Measurements from ENCODE around the gene RGS19. TPM values are rescaled to one million over a fixed set of nuclear protein-coding genes. Genes with fewer than 3 reads are reported as not detected.
"Not testable (repeated sequence)": the region's sequence is repeated elsewhere in the genome, so short reads cannot be mapped to it uniquely, and the experiment has no call there.

The RGS19 gene
- total RNA-seq, 1 experiment from 2014 or later: 32.0 TPM

DNA sequence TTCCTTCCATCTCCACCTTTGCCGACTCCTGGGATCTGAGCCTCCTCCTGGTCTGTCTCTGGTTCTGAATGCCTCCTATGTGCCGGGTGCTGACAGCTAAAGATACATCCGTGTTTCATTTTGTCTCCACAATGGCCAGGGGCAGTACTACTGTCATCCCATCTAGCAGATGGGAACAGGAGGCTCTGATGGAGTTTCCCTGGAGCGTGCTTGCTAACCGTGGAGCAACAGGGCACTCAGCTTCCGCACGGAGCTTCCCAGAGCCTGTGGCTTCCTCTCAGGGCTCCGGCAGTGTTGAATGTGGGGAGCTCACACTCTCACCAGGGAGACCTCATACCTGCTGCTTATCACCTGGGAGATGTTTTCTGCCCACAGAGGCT lies 40.0 kb upstream of the RGS19 start:
- in situ Hi-C loops (cut with HindIII; ENCODE audit: low pct_unique_long_range_greater_than_20kb, low sequenced_read_pairs) (no loop called here), intact Hi-C loops (cut with micrococcal nuclease; ENCODE audit: unreplicated experiment) (no loop called here)
- Histone ChIP-seq H3K4me3 (ENCODE audit: low read depth in 2 of 2, low read length in 2 of 2) (no peak overlapping the region), H3K27me3 (ENCODE audit: control insufficient read depth, insufficient read depth, low read length) (peaks cover 10% of the 10 kb centered on the region), H3K4me1 (ENCODE audit: control insufficient read depth, insufficient read depth, low read length) (peaks cover 2% of the 10 kb centered on the region; the same call in 1 of the 2 replicates), H3K27ac (ENCODE audit: low read length) (no peak overlapping the region), H3K9me3 (ENCODE audit: control insufficient read depth, insufficient read depth, low read depth, low read length) (no peaks in the 10 kb centered on the region), H3K36me3 (ENCODE audit: control insufficient read depth, insufficient read depth, low read length) (no peaks in the 10 kb centered on the region)
- no peak for TF ChIP-seq SIN3A (IDR thresholded peaks at IDR 0.05; ENCODE audit: borderline replicate concordance, insufficient read depth, low read depth, low read length)
- TF ChIP-seq REST (IDR thresholded peaks at IDR 0.05; ENCODE audit: insufficient read depth in 1 of 2, low read depth in 2 of 2, low read length in 1 of 2): no peak
- no peak for TF ChIP-seq TCF7L2 (IDR thresholded peaks at IDR 0.05; ENCODE audit: low read depth, low read length)
- TF ChIP-seq POLR2AphosphoS5 (IDR thresholded peaks at IDR 0.05; ENCODE audit: low read depth, low read length): no peak
- TF ChIP-seq, protein P1, sequence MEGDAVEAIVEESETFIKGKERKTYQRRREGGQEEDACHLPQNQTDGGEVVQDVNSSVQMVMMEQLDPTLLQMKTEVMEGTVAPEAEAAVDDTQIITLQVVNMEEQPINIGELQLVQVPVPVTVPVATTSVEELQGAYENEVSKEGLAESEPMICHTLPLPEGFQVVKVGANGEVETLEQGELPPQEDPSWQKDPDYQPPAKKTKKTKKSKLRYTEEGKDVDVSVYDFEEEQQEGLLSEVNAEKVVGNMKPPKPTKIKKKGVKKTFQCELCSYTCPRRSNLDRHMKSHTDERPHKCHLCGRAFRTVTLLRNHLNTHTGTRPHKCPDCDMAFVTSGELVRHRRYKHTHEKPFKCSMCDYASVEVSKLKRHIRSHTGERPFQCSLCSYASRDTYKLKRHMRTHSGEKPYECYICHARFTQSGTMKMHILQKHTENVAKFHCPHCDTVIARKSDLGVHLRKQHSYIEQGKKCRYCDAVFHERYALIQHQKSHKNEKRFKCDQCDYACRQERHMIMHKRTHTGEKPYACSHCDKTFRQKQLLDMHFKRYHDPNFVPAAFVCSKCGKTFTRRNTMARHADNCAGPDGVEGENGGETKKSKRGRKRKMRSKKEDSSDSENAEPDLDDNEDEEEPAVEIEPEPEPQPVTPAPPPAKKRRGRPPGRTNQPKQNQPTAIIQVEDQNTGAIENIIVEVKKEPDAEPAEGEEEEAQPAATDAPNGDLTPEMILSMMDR (IDR thresholded peaks at IDR 0.05): no peak
- ATAC-seq: peak; percentile 67
- ChIA-PET CTCF (interaction anchor here (0.5 to 1.1 kb wide), 6 partner anchors 10 to 608 kb away, joined by 3 to 6 read pairs (median 4); no protein-coding TSS in a partner anchor), POLR2A (interaction anchor here (0.6 kb wide), 1 partner anchor 40 kb away, joined by 3 read pairs; the partner anchor contains the start of gene RGS19)
- BruUV-seq (replicated peaks): no TSS peak
- no peak for DNase-seq (ENCODE audit: low read depth, low spot score)

DNA sequence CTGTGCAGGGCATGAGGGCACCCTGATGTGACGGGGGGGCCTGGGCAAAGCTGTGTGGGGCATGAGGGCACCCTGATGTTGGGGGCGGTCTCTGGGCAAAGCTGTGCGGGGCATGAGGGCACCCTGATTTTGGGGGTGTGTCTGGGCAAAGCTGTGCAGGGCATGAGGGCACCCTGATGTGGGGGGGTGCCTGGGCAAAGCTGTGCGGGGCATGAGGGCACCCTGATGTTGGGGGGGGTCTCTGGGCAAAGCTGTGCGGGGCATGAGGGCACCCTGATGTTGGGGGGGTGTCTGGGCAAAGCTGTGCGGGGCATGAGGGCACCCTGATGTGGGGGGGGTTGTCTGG lies 38.1 kb upstream of the RGS19 start:
- ATAC-seq; H3K4me3 ChIP-seq (ENCODE audit: low read depth in 2 of 2, low read length in 2 of 2); intact Hi-C loops (cut with micrococcal nuclease; ENCODE audit: unreplicated experiment); POLR2A ChIA-PET; H3K27ac ChIP-seq (ENCODE audit: low read length); H3K4me1 ChIP-seq (ENCODE audit: control insufficient read depth, insufficient read depth, low read length); H3K27me3 ChIP-seq (ENCODE audit: control insufficient read depth, insufficient read depth, low read length); DNase-seq (ENCODE audit: low read depth, low spot score); in situ Hi-C loops (cut with HindIII; ENCODE audit: low pct_unique_long_range_greater_than_20kb, low sequenced_read_pairs); H3K36me3 ChIP-seq (ENCODE audit: control insufficient read depth, insufficient read depth, low read length); H3K9me3 ChIP-seq (ENCODE audit: control insufficient read depth, insufficient read depth, low read depth, low read length); BruUV-seq (replicated peaks): not testable (repeated sequence)
- CTCF ChIA-PET: interaction anchor here (1.0 kb wide), 1 partner anchor 15 kb away, joined by 4 read pairs; no protein-coding TSS in a partner anchor

GRCh38 chr20:64116541-64117431 lies 37.5 kb upstream of the RGS19 start:
- H3K4me3 ChIP-seq (ENCODE audit: low read depth in 2 of 2, low read length in 2 of 2): no peak overlapping the region
- in situ Hi-C loops (cut with HindIII; ENCODE audit: low pct_unique_long_range_greater_than_20kb, low sequenced_read_pairs) (no loop called here), intact Hi-C loops (cut with micrococcal nuclease; ENCODE audit: unreplicated experiment) (no loop called here)
- ChIA-PET CTCF (interaction anchor here (0.5 to 1.0 kb wide), 2 partner anchors 15 to 37 kb away, joined by 3 to 4 read pairs; partner anchors contain the start of gene OPRL1), POLR2A (no interaction called here)
- ATAC-seq: no peak
- BruUV-seq (replicated peaks): no TSS peak
- H3K9me3 ChIP-seq (ENCODE audit: control insufficient read depth, insufficient read depth, low read depth, low read length): no peaks in the 10 kb centered on the region
- TF ChIP-seq REST (IDR thresholded peaks at IDR 0.05; ENCODE audit: insufficient read depth in 1 of 2, low read depth in 2 of 2, low read length in 1 of 2): no peak
- TF ChIP-seq TCF7L2 (IDR thresholded peaks at IDR 0.05; ENCODE audit: low read depth, low read length): no peak
- TF ChIP-seq POLR2AphosphoS5 (IDR thresholded peaks at IDR 0.05; ENCODE audit: low read depth, low read length): no peak
- no peaks in the 10 kb centered on the region for H3K36me3 ChIP-seq (ENCODE audit: control insufficient read depth, insufficient read depth, low read length)
- H3K27me3 ChIP-seq (ENCODE audit: control insufficient read depth, insufficient read depth, low read length): no peaks in the 10 kb centered on the region; the same call in 1 of the 2 replicates
- no peak overlapping the region for H3K27ac ChIP-seq (ENCODE audit: low read length)
- DNase-seq (ENCODE audit: low read depth, low spot score): no peak
- H3K4me1 ChIP-seq (ENCODE audit: control insufficient read depth, insufficient read depth, low read length): peaks cover 2% of the 10 kb centered on the region; the same call in 1 of the 2 replicates

Data from Panc1 (cell line).